Activated B cell treated with CpG ODN at 0.5 μM for 24 hours (primary cell): Measurements from ENCODE around the gene MNX1. TPM values are rescaled to one million over a fixed set of nuclear protein-coding genes. Genes with fewer than 3 reads are reported as not detected.

ENCODE experiments used
- ATAC-seq: fragments of 200-7000 bp; cut with Tn5 transposase; one replicate; pipeline ENCODE4 v1.10.0; 2021; ENCODE audit warnings: low read depth, mild to moderate bottlenecking, moderate library complexity
- CTCF ChIA-PET: fragments of 350-600 bp; sonication (Branson Sonifier 250); formaldehyde crosslinking; loops from one replicate; lab custom pipeline; 2021; ENCODE audit warnings: antibody characterized with exemption; lab: Charles Lee
- POLR2A ChIA-PET: fragments of 350-600 bp; sonication (Branson Sonifier 250); formaldehyde crosslinking; loops from one replicate; lab custom pipeline; 2021; ENCODE audit warnings: antibody characterized with exemption; lab: Charles Lee
- DNase-seq: peaks from one replicate; pipeline ENCODE4 v3.0.0; 2022
- H3K27ac Mint-ChIP-seq: one replicate; pipeline ENCODE4 v1.8.0; 2020; ENCODE audit warnings: mixed read lengths
- H3K27me3 Mint-ChIP-seq: one replicate; pipeline ENCODE4 v1.8.0; 2021; ENCODE audit warnings: mixed read lengths
- H3K36me3 Mint-ChIP-seq: one replicate; pipeline ENCODE4 v1.8.0; 2021; ENCODE audit warnings: low read depth, mixed read lengths
- H3K4me1 Mint-ChIP-seq: one replicate; pipeline ENCODE4 v1.8.0; 2021; ENCODE audit warnings: mixed read lengths
- H3K4me3 Mint-ChIP-seq: one replicate; pipeline ENCODE4 v1.8.0; 2020; ENCODE audit warnings: mild to moderate bottlenecking, mixed read lengths
- H3K9me3 Mint-ChIP-seq: one replicate; pipeline ENCODE4 v1.8.0; 2020; ENCODE audit warnings: mixed read lengths
- intact Hi-C: fragments of 100-400 bp; cut with micrococcal nuclease; formaldehyde crosslinking; loops from one replicate; pipeline ENCODE4 v1.15.1; 2024
- total RNA-seq: library from RNA; stranded (reverse); gene quantifications from 2 replicates; pipeline ENCODE4 v1.2.3, GENCODE V29; 2022
- TF ChIP-seq, protein P1 (sequence below): fragments of 200-600 bp; IDR thresholded peaks from one replicate; pipeline ENCODE4 v1.8.0; 2022; ENCODE audit warnings: antibody characterized with exemption, mild to moderate bottlenecking

Gene MNX1
- total RNA-seq, 1 donor from 2014 or later = not detected

DNA sequence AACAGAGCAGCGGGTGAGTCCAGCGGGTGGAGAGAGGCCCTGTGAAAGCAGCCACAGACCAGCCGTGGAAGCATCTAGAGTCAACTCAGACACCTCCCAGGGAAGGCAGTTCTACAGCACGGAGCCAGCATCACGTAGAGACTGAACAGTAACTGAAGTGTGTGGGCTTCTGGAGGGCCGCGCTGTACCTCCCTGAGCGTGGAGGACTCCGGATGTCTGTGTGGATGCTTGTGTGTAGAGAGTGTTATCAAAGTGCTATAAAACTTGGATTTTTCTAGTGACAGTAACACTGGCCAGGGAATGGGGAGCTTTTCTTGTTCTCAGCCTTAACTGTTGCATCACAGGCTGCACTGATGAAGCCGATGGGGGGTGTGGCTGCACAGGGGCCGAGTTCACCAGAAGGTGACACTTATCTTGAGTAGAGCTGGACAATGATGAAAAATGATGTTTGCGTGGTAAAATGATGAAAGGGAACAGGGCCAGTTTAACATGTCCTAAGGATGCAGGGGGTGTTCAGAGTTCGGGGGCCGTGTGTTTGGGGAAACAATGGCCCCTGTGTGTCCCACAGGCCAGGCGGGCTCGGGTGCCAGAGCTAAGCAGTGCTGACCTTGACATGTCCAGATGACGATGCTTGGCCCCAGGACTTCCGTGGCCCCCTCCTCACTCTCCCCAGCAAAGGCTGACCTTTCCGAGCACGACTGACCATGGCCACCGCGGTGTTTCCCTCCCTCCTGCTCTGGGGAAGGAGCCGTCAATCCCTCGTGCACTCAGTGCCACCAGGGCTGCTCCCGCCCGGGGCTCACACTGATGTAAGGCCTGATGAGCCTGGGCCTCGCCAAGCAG is 21.9 kb downstream of the MNX1 start:
- H3K4me3 Mint-ChIP-seq = no peak overlapping the region
- CTCF ChIA-PET = no interaction called here
- POLR2A ChIA-PET = no interaction called here
- intact Hi-C loops = no loop called here
- H3K27ac Mint-ChIP-seq = no peak overlapping the region
- no peaks in the 10 kb centered on the region for H3K9me3 Mint-ChIP-seq
- DNase-seq (no peak), ATAC-seq (no peak)
- H3K4me1 Mint-ChIP-seq = no peaks in the 10 kb centered on the region
- no peaks in the 10 kb centered on the region for H3K36me3 Mint-ChIP-seq
- peaks cover 9% of the 10 kb centered on the region for H3K27me3 Mint-ChIP-seq
- TF ChIP-seq, protein P1, sequence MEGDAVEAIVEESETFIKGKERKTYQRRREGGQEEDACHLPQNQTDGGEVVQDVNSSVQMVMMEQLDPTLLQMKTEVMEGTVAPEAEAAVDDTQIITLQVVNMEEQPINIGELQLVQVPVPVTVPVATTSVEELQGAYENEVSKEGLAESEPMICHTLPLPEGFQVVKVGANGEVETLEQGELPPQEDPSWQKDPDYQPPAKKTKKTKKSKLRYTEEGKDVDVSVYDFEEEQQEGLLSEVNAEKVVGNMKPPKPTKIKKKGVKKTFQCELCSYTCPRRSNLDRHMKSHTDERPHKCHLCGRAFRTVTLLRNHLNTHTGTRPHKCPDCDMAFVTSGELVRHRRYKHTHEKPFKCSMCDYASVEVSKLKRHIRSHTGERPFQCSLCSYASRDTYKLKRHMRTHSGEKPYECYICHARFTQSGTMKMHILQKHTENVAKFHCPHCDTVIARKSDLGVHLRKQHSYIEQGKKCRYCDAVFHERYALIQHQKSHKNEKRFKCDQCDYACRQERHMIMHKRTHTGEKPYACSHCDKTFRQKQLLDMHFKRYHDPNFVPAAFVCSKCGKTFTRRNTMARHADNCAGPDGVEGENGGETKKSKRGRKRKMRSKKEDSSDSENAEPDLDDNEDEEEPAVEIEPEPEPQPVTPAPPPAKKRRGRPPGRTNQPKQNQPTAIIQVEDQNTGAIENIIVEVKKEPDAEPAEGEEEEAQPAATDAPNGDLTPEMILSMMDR = no peak

GRCh38 chr7:156986378-156986777 is 24.1 kb downstream of the MNX1 start:
- no peak overlapping the region for H3K4me3 Mint-ChIP-seq
- intact Hi-C loops = no loop called here
- H3K27ac Mint-ChIP-seq = no peak overlapping the region
- peaks cover 2% of the 10 kb centered on the region for H3K27me3 Mint-ChIP-seq
- H3K9me3 Mint-ChIP-seq = no peaks in the 10 kb centered on the region
- POLR2A ChIA-PET = no interaction called here
- TF ChIP-seq, protein P1 = no peak
- DNase-seq (no peak), ATAC-seq (no peak)
- CTCF ChIA-PET = no interaction called here
- H3K36me3 Mint-ChIP-seq = no peaks in the 10 kb centered on the region
- H3K4me1 Mint-ChIP-seq = no peaks in the 10 kb centered on the region

GRCh38 chr7:156985101-156985992 is 25.1 kb downstream of the MNX1 start:
- TF ChIP-seq, protein P1 = no peak
- ATAC-seq (no peak), DNase-seq (no peak)
- CTCF ChIA-PET = no interaction called here
- H3K27me3 Mint-ChIP-seq = no peaks in the 10 kb centered on the region
- intact Hi-C loops = no loop called here
- H3K27ac Mint-ChIP-seq = no peak overlapping the region
- H3K4me1 Mint-ChIP-seq = no peaks in the 10 kb centered on the region
- H3K4me3 Mint-ChIP-seq = no peak overlapping the region
- POLR2A ChIA-PET = no interaction called here
- H3K36me3 Mint-ChIP-seq = no peaks in the 10 kb centered on the region
- no peaks in the 10 kb centered on the region for H3K9me3 Mint-ChIP-seq

DNA sequence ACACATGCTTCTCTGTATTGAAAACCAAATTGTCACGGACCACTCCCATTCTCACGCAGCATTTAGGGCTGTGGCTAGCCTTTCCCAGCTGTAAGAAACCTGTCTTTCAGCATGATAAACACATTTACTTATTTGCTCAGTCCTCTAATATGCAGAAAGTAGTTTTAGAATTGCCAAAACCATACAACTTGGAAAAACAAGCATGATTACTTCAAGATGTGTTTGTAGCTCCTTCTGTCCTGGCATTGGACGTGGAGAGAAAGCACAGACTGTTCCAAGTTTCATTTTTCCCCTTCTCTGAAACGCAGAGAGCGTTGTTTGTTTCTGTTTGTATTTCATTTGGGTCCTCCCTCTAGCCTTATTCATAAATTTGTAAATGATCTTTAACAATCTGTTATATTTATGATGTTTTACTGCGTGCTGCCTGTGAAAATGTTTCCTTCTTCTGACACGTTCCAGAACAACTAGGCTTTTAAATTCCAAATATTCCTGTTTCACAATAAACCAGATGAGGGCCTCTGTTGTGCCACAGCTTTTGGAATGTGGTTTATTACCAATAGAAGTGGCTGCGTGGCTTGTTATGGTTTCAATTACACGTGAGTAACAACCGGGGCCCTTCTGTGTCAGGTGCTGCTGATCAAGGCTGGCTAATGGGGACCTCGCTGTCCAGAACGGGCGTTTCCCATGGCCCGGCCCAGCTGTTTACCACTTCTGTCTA is 26.1 kb downstream of the MNX1 start:
- DNase-seq (no peak), ATAC-seq (no peak)
- ChIA-PET CTCF (no interaction called here), POLR2A (no interaction called here)
- H3K9me3 Mint-ChIP-seq = peaks cover 6% of the 10 kb centered on the region
- no peaks in the 10 kb centered on the region for H3K27me3 Mint-ChIP-seq
- no peaks in the 10 kb centered on the region for H3K4me1 Mint-ChIP-seq
- no peak overlapping the region for H3K4me3 Mint-ChIP-seq
- intact Hi-C loops = no loop called here
- peaks cover 5% of the 10 kb centered on the region for H3K36me3 Mint-ChIP-seq
- H3K27ac Mint-ChIP-seq = no peak overlapping the region
- TF ChIP-seq, protein P1 = no peak
